ENCODE data around the gene TMEM143.

GRCh38 chr19:48368936-48369335, 5.2 kb upstream of the TMEM143 start:
- TF ChIP-seq EZH2 (IDR thresholded peaks at IDR 0.05; ENCODE audit: borderline replicate concordance, low read depth, low read length, severe bottlenecking) (no peak), CTCF (IDR thresholded peaks at IDR 0.05; ENCODE audit: extremely low read depth in 1 of 2, insufficient read depth in 1 of 2, low read depth in 1 of 2, low read length in 2 of 2) (no peak), POLR2AphosphoS5 (IDR thresholded peaks at IDR 0.05; ENCODE audit: insufficient read depth, low read depth, low read length) (no peak), POLR2A (IDR thresholded peaks at IDR 0.05; ENCODE audit: low read depth, low read length) (no peak), JUN (IDR thresholded peaks at IDR 0.05; ENCODE audit: borderline replicate concordance, insufficient read depth, insufficient read length, low read depth) (no peak), MYC (IDR thresholded peaks at IDR 0.05; ENCODE audit: low read depth, low read length) (no peak)
